Measurements from ENCODE around the gene EPB41L4B.
A peak's percentile ranks its signal among the peaks of the same experiment; 100 is the strongest.

EPB41L4B gene

GRCh38 chr9:109336409-109336808 is 15.6 kb upstream of the EPB41L4B start:
- no peak overlapping the region for H3K27ac ChIP-seq
- ChIA-PET POLR2A (ENCODE audit: low non-redundant PET) (no interaction called here), CTCF (interaction anchor here (0.8 kb wide), 1 partner anchor 9 kb away, joined by 3 read pairs; no protein-coding TSS in a partner anchor)
- DNase-seq (ENCODE audit: low spot score) = no peak
- TF ChIP-seq, protein P1, sequence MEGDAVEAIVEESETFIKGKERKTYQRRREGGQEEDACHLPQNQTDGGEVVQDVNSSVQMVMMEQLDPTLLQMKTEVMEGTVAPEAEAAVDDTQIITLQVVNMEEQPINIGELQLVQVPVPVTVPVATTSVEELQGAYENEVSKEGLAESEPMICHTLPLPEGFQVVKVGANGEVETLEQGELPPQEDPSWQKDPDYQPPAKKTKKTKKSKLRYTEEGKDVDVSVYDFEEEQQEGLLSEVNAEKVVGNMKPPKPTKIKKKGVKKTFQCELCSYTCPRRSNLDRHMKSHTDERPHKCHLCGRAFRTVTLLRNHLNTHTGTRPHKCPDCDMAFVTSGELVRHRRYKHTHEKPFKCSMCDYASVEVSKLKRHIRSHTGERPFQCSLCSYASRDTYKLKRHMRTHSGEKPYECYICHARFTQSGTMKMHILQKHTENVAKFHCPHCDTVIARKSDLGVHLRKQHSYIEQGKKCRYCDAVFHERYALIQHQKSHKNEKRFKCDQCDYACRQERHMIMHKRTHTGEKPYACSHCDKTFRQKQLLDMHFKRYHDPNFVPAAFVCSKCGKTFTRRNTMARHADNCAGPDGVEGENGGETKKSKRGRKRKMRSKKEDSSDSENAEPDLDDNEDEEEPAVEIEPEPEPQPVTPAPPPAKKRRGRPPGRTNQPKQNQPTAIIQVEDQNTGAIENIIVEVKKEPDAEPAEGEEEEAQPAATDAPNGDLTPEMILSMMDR (conservative IDR thresholded peaks at IDR 0.05; ENCODE audit: low read depth) = no peak

DNA sequence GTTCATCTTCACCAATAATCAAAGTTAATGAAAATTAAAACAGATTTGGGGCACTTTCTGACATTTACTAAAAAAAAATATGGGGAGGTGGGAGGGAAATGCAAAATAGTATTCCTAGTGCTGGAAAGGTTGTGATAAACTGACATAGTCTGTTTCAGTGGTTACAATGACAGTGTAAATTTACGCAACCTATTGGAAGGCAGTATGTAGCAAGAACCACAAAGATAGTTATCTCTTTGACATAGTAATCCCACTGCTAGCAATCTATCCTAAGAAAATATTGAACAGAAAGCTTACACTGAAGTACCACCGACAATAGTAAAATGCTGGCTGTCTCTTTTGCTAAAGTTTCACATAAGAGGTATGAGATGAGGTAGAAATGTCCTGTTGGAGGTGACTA is 15.1 kb upstream of the EPB41L4B start:
- H3K27ac ChIP-seq = no peak overlapping the region
- DNase-seq (ENCODE audit: low spot score) = no peak
- ChIA-PET CTCF (no interaction called here), POLR2A (ENCODE audit: low non-redundant PET) (no interaction called here)
- TF ChIP-seq, protein P1 (conservative IDR thresholded peaks at IDR 0.05; ENCODE audit: low read depth) = no peak

GRCh38 chr9:109335121-109335520 is 14.3 kb upstream of the EPB41L4B start:
- H3K27ac ChIP-seq = no peak overlapping the region
- DNase-seq (ENCODE audit: low spot score) = no peak
- TF ChIP-seq, protein P1 (conservative IDR thresholded peaks at IDR 0.05; ENCODE audit: low read depth) = no peak
- POLR2A ChIA-PET (ENCODE audit: low non-redundant PET) = no interaction called here
- CTCF ChIA-PET = no interaction called here

GRCh38 chr9:109331353-109331752 is 10.5 kb upstream of the EPB41L4B start:
- ChIA-PET CTCF (interaction anchor here (0.5 to 1.3 kb wide), 3 partner anchors 14 to 15 kb away, joined by 3 to 6 read pairs (median 5); no protein-coding TSS in a partner anchor), POLR2A (ENCODE audit: low non-redundant PET) (interaction anchor here (1.5 kb wide), 1 partner anchor 14 kb away, joined by 5 read pairs; no protein-coding TSS in a partner anchor)
- TF ChIP-seq, protein P1 (conservative IDR thresholded peaks at IDR 0.05; ENCODE audit: low read depth) = no peak
- DNase-seq (ENCODE audit: low spot score) = peak; percentile 92
- peak overlapping the region; percentile 87 for H3K27ac ChIP-seq

DNA sequence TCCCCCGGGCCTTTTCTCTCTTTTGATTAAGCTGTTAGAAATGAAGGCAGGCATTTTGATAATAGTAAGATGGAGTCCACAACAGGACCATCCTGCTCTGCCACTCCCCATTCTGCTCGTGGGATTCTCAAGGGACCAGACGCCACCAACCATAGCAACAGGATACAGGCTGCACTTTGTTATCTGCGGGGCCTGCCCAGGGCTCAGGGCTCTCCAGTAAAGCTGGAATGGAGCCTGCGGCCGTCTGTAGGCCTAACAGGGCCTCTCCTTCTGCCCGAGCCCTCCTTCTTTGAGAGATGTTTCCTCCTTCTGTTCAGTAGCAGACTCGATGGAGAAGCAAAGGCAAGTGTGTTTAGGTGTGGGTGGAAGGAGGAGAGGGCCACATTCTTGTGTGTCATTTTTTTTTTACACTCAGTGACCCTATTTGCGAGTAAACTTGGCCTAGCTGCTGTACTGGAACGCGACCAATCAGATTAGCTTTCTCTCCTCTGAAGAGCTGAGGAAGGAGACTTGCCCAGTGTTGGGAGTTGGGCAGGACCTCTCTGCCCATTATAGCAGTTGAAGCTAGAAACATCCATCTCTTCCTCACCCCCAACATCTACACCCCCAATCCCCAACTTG is 8.9 kb upstream of the EPB41L4B start:
- TF ChIP-seq, protein P1 (conservative IDR thresholded peaks at IDR 0.05; ENCODE audit: low read depth) = no peak
- H3K27ac ChIP-seq = peak overlapping the region; percentile 87
- DNase-seq (ENCODE audit: low spot score) = no peak
- ChIA-PET POLR2A (ENCODE audit: low non-redundant PET) (no interaction called here), CTCF (interaction anchor here (1.0 to 2.1 kb wide), 2 partner anchors 16 to 248 kb away, joined by 3 to 9 read pairs; no protein-coding TSS in a partner anchor)

- peak; percentile 97 for DNase-seq (ENCODE audit: low spot score)
- POLR2A ChIA-PET (ENCODE audit: low non-redundant PET) = no interaction called here
- peak overlapping the region; percentile 87 for H3K27ac ChIP-seq
- TF ChIP-seq, protein P1 (conservative IDR thresholded peaks at IDR 0.05; ENCODE audit: low read depth) = no peak
- CTCF ChIA-PET = interaction anchor here (0.6 to 2.1 kb wide), 4 partner anchors 10 to 248 kb away, joined by 3 to 9 read pairs (median 3); no protein-coding TSS in a partner anchor
Observed at GRCh38 chr9:109328978-109329637, 8.2 kb upstream of the EPB41L4B start.
